K562 (cell line): ENCODE results near the gene HOXB3. TPM values are rescaled to one million over a fixed set of nuclear protein-coding genes. Genes with fewer than 3 reads are reported as not detected.

Source experiments
- ARNT ChIP-seq, 2 experiments: fragments of 450-650 bp; IDR thresholded peaks; 2 replicates each; pipeline ENCODE4 v1.6.1; 2016; ENCODE audit warnings: mild to moderate bottlenecking in 1 of 2
- BDP1 ChIP-seq: IDR thresholded peaks from 3 replicates; pipeline ENCODE4 v1.6.1; 2011; ENCODE audit not compliant: insufficient read length, insufficient read depth
- GABPB1 ChIP-seq: sonication (generic); formaldehyde crosslinking; IDR thresholded peaks from 2 replicates; pipeline ENCODE4 v1.8.0; 2022; ENCODE audit warnings: mild to moderate bottlenecking, missing genetic modification reagents
- NFATC3 ChIP-seq: fragments of 450-650 bp; IDR thresholded peaks from 2 replicates; pipeline ENCODE4 v1.6.1; 2017; ENCODE audit warnings: mild to moderate bottlenecking
- RBBP5 ChIP-seq: fragments of 200-600 bp; sonication (generic); IDR thresholded peaks from 2 replicates; pipeline ENCODE4 v1.6.1; 2012; ENCODE audit warnings: borderline replicate concordance, mild to moderate bottlenecking, low read length, control low read depth, inconsistent platforms; ENCODE audit not compliant: insufficient read depth, poor library complexity, severe bottlenecking
- RFX5 ChIP-seq: IDR thresholded peaks from 2 replicates; pipeline ENCODE4 v1.6.1; 2011; ENCODE audit warnings: low read depth, mild to moderate bottlenecking, improper control_type of control experiment, low read length
- SAFB ChIP-seq: fragments of 200-400 bp; formaldehyde crosslinking; IDR thresholded peaks from 2 replicates; pipeline ENCODE4 v1.6.1; 2017; ENCODE audit warnings: low read depth, low read length, borderline replicate concordance
- SNIP1 ChIP-seq: fragments of 450-650 bp; IDR thresholded peaks from 2 replicates; pipeline ENCODE4 v1.7.1; 2017; ENCODE audit warnings: low read depth, mild to moderate bottlenecking
- THRAP3 ChIP-seq: fragments of 450-650 bp; IDR thresholded peaks from 2 replicates; pipeline ENCODE4 v1.6.1; 2016; ENCODE audit warnings: mild to moderate bottlenecking, inconsistent platforms, borderline replicate concordance
- polyA plus RNA-seq, 8 experiments: library from polyadenylated mRNA; depleted of rRNA in 4 of 8; stranded (reverse) in 5 of 8; unstranded in 3 of 8; fragments of >200 nt; fragmentation: Nextera tagmentation in 2 of 8; fragmentation: Illumina TruSeq in 1 of 8; extraction: Ambion mirVana in 2 of 8; extraction: Trizol in 1 of 8; gene quantifications; 2 replicates each; pipeline versions ENCODE4 v1.2.1 to v1.2.3, GENCODE V29; 2011 to 2014; ENCODE audit warnings: inconsistent platforms in 1 of 8, missing spikeins in 1 of 8
- total RNA-seq, 7 experiments: library from RNA; depleted of rRNA in 6 of 7; stranded (reverse); fragments of >200 nt in 6 of 7; fragmentation: Illumina TruSeq in 2 of 7; extraction: Trizol in 2 of 7; gene quantifications; 2 replicates each; pipeline versions ENCODE4 v1.2.1 to v1.2.3, GENCODE V29; 2011 to 2021; ENCODE audit warnings: low replicate concordance in 1 of 7
- TF ChIP-seq, protein P1 (sequence below), 2 experiments: fragments of 250-450 bp in 1 of 2; fragments of 450-650 bp in 1 of 2; sonication (Bioruptor Pico) in 1 of 2; IDR thresholded peaks; 2 replicates each; pipeline versions ENCODE4 v1.6.1 to v1.8.0; 2016 to 2021; ENCODE audit warnings: mild to moderate bottlenecking in 2 of 2, moderate library complexity in 2 of 2, missing compliant biosample characterization in 1 of 2, missing genetic modification characterization in 1 of 2
- TF ChIP-seq, protein P2 (sequence below): sonication (generic); formaldehyde crosslinking; IDR thresholded peaks from 2 replicates; pipeline ENCODE4 v1.8.0; 2023; ENCODE audit warnings: mild to moderate bottlenecking, missing genetic modification reagents
- TF ChIP-seq, protein P3 (sequence below): fragments of 200-800 bp; sonication (Bioruptor generic); IDR thresholded peaks from 2 replicates; pipeline ENCODE4 v1.6.1; 2017; ENCODE audit warnings: missing genetic modification characterization, missing compliant biosample characterization
- TF ChIP-seq, protein P4 (sequence below): IDR thresholded peaks from 2 replicates; pipeline ENCODE4 v1.6.1; 2016; ENCODE audit warnings: missing genetic modification characterization, missing compliant biosample characterization

The HOXB3 gene
- total and polyA plus RNA-seq, 9 of the 15 experiments (the other 6 are each of a cell fraction or from before 2014, with no cell fraction given): 2.4 to 41.3 (median 20.2) TPM

- TF ChIP-seq, protein P1, sequence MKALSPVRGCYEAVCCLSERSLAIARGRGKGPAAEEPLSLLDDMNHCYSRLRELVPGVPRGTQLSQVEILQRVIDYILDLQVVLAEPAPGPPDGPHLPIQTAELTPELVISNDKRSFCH (CRISPR knock-in tag; IDR thresholded peaks at IDR 0.05): no peak
- TF ChIP-seq, protein P1 (tag; IDR thresholded peaks at IDR 0.05): no peak
- TF ChIP-seq NFATC3 (no peak), THRAP3 (no peak), BDP1 (no peak), GABPB1 (0 out of 2 replicates have a peak, but pooled peaks have one; percentile 16), SNIP1 (no peak), RBBP5 (peak; percentile 57), ARNT (IDR thresholded peaks at IDR 0.05) (no peak), SAFB (no peak), RFX5 (no peak)
- TF ChIP-seq, protein P2, sequence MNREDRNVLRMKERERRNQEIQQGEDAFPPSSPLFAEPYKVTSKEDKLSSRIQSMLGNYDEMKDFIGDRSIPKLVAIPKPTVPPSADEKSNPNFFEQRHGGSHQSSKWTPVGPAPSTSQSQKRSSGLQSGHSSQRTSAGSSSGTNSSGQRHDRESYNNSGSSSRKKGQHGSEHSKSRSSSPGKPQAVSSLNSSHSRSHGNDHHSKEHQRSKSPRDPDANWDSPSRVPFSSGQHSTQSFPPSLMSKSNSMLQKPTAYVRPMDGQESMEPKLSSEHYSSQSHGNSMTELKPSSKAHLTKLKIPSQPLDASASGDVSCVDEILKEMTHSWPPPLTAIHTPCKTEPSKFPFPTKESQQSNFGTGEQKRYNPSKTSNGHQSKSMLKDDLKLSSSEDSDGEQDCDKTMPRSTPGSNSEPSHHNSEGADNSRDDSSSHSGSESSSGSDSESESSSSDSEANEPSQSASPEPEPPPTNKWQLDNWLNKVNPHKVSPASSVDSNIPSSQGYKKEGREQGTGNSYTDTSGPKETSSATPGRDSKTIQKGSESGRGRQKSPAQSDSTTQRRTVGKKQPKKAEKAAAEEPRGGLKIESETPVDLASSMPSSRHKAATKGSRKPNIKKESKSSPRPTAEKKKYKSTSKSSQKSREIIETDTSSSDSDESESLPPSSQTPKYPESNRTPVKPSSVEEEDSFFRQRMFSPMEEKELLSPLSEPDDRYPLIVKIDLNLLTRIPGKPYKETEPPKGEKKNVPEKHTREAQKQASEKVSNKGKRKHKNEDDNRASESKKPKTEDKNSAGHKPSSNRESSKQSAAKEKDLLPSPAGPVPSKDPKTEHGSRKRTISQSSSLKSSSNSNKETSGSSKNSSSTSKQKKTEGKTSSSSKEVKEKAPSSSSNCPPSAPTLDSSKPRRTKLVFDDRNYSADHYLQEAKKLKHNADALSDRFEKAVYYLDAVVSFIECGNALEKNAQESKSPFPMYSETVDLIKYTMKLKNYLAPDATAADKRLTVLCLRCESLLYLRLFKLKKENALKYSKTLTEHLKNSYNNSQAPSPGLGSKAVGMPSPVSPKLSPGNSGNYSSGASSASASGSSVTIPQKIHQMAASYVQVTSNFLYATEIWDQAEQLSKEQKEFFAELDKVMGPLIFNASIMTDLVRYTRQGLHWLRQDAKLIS (CRISPR knock-in tag): peak; percentile 58; the same call in 1 of the 2 replicates
- TF ChIP-seq, protein P3, sequence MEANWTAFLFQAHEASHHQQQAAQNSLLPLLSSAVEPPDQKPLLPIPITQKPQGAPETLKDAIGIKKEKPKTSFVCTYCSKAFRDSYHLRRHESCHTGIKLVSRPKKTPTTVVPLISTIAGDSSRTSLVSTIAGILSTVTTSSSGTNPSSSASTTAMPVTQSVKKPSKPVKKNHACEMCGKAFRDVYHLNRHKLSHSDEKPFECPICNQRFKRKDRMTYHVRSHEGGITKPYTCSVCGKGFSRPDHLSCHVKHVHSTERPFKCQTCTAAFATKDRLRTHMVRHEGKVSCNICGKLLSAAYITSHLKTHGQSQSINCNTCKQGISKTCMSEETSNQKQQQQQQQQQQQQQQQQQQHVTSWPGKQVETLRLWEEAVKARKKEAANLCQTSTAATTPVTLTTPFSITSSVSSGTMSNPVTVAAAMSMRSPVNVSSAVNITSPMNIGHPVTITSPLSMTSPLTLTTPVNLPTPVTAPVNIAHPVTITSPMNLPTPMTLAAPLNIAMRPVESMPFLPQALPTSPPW (CRISPR knock-in tag): 0 out of 2 replicates have a peak, but pooled peaks have one; percentile 16
- TF ChIP-seq, protein P4, sequence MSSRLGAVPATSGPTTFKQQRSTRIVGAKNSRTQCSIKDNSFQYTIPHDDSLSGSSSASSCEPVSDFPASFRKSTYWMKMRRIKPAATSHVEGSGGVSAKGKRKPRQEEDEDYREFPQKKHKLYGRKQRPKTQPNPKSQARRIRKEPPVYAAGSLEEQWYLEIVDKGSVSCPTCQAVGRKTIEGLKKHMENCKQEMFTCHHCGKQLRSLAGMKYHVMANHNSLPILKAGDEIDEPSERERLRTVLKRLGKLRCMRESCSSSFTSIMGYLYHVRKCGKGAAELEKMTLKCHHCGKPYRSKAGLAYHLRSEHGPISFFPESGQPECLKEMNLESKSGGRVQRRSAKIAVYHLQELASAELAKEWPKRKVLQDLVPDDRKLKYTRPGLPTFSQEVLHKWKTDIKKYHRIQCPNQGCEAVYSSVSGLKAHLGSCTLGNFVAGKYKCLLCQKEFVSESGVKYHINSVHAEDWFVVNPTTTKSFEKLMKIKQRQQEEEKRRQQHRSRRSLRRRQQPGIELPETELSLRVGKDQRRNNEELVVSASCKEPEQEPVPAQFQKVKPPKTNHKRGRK (tag): 0 out of 2 replicates have a peak, but pooled peaks have one; percentile 23
These were observed 39.3 kb upstream of the HOXB3 start (continued) for GRCh38 chr17:48629411-48629759.
